Astrocyte of the spinal cord (primary cell): Measurements from ENCODE around the gene SENP7.

Experiments used
- DNase-seq: peaks from one replicate; pipeline ENCODE4 v3.0.0; 2011; ENCODE audit warnings: low read depth, low spot score
- H3K4me3 ChIP-seq: 2 replicates; pipeline ENCODE4 v1.5.1; 2011; ENCODE audit warnings: low read depth, mild to moderate bottlenecking, low read length, moderate library complexity
- in situ Hi-C: cut with HindIII; loops from 2 replicates; pipeline ENCODE4 v1.10.0; 2017; ENCODE audit warnings: low sequenced_read_pairs
- TF ChIP-seq, protein P1 (sequence below): IDR thresholded peaks from 2 replicates; pipeline ENCODE4 v1.5.1; 2012; ENCODE audit warnings: low read depth, mild to moderate bottlenecking, low read length, inconsistent platforms

SENP7 gene

DNA sequence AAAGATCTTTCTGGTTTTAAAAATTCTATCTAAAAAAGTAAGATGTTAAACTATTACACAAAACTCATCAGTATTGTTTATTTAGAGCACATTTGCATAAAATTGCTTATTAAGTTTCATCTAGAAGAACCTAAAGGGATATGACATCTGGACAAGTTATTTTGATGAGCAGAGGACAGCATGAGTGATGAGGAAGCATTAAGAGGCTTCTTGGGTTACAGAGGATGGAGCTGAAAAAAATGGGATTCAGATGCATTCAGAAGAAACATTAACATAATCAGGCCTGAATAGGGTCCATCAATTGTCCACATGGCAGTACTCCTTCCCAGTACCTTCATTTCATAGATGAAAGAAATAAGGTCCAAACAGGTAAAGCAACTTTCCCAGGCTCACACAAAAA is 234.3 kb downstream of the SENP7 start:
- no peak overlapping the region for H3K4me3 ChIP-seq
- in situ Hi-C loops, result no loop called here
- no peak for DNase-seq
- TF ChIP-seq, protein P1, sequence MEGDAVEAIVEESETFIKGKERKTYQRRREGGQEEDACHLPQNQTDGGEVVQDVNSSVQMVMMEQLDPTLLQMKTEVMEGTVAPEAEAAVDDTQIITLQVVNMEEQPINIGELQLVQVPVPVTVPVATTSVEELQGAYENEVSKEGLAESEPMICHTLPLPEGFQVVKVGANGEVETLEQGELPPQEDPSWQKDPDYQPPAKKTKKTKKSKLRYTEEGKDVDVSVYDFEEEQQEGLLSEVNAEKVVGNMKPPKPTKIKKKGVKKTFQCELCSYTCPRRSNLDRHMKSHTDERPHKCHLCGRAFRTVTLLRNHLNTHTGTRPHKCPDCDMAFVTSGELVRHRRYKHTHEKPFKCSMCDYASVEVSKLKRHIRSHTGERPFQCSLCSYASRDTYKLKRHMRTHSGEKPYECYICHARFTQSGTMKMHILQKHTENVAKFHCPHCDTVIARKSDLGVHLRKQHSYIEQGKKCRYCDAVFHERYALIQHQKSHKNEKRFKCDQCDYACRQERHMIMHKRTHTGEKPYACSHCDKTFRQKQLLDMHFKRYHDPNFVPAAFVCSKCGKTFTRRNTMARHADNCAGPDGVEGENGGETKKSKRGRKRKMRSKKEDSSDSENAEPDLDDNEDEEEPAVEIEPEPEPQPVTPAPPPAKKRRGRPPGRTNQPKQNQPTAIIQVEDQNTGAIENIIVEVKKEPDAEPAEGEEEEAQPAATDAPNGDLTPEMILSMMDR, result no peak
